Skeletal muscle tissue (tissue), 4 donors: Measurements from ENCODE around the gene MEIS1. TPM values are rescaled to one million over a fixed set of nuclear protein-coding genes. Genes with fewer than 3 reads are reported as not detected.

ENCODE experiments used
- H3K27ac ChIP-seq: one replicate; pipeline ENCODE4 v1.7.0; 2013; ENCODE audit warnings: mild to moderate bottlenecking, low read depth, low read length, inconsistent platforms
- H3K27me3 ChIP-seq, 3 donors: one replicate each; pipeline ENCODE4 v1.7.0; 2013; ENCODE audit warnings: low read length in 3 of 3; ENCODE audit not compliant: control insufficient read depth in 3 of 3, insufficient read depth in 3 of 3
- H3K36me3 ChIP-seq, 3 donors: one replicate each; pipeline ENCODE4 v1.7.0; 2013; ENCODE audit warnings: low read length in 3 of 3; ENCODE audit not compliant: control insufficient read depth in 3 of 3, insufficient read depth in 3 of 3
- H3K4me1 ChIP-seq, 3 donors: one replicate each; pipeline ENCODE4 v1.7.0; 2013; ENCODE audit warnings: low read length in 3 of 3, mild to moderate bottlenecking in 3 of 3; ENCODE audit not compliant: control insufficient read depth in 3 of 3, insufficient read depth in 3 of 3
- H3K4me3 ChIP-seq, 3 donors: one replicate each; pipeline ENCODE4 v1.7.0; 2013; ENCODE audit warnings: low read length in 3 of 3
- H3K9ac ChIP-seq, 3 donors: one replicate each; pipeline ENCODE4 v1.7.0; 2013; ENCODE audit warnings: low read length in 3 of 3, mild to moderate bottlenecking in 3 of 3, moderate library complexity in 2 of 3, low read depth in 1 of 3
- H3K9me3 ChIP-seq, 3 donors: one replicate each; pipeline ENCODE4 v1.7.0; 2013; ENCODE audit warnings: low read length in 3 of 3; ENCODE audit not compliant: control insufficient read depth in 3 of 3
- total RNA-seq: library from RNA; depleted of rRNA; stranded (reverse); fragments of >200 nt; gene quantifications from one replicate; pipeline ENCODE4 v1.2.3, GENCODE V29; 2014
- donor health status: Osteomylitis.

The MEIS1 gene
- total RNA-seq, 1 donor from 2014 or later, result 13.6 TPM

DNA sequence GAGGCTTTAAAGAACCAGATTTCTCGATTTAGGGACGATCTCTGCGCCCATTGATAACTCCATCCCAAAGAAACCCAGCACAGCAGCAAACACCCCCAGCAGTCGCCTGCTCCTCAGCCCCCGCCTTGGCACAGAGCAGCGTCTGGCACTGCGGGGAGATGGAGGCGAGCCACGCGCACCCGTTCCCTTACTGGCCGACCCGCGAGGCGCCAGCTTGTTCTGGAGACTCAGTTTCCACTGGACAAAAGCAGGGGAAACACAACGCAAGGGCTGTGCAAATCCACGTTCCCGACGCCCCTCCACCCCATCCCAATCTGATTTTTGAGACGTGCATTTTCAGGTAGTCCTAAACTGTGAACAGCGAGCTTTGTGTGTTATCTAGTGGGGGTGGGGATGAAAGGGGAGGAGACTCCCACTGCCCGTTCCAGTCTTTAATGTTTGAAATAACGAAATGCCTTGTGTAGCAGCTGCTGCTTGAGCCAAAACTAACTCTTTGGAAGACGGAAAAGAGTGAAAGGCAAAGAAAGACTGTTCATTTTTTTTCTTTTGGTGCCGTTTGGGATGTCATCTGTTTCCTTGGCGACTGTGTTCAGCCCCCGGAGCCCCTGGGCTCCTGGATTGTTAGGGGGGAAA lies 143.2 kb downstream of the MEIS1 start:
- Histone ChIP-seq H3K9me3 (no peaks in the 10 kb centered on the region), H3K9ac (no peak overlapping the region), H3K27ac (no peak overlapping the region), H3K27me3 (peaks cover 79 to 93% (median 88%) of the 10 kb centered on the region in 3 donors), H3K4me3 (no peak overlapping the region), H3K36me3 (no peaks in the 10 kb centered on the region), H3K4me1 (peaks cover 20 to 28% (median 22%) of the 10 kb centered on the region in 3 donors)

DNA sequence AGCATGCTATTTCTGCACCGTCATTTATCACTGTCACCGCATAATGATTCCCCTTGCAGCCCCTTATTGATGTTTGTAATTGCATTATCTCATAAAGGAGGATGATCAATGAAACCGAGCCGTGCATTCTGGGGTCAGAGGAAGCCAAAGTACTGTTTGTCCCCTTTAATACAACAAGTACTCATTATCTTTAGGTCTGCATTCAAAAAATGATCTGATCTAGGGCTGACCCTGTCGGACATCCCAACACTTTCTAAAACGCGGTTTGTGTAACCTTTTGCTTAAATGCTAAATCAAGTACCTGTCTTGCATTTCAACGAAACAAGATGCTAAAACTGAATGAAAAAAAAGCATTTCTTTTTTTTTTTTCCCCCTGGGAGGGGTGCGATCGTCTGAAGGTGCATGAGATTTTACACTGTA lies 143.8 kb downstream of the MEIS1 start:
- no peaks in the 10 kb centered on the region for H3K36me3 ChIP-seq
- peaks cover 81 to 94% (median 88%) of the 10 kb centered on the region in 3 donors for H3K27me3 ChIP-seq

DNA sequence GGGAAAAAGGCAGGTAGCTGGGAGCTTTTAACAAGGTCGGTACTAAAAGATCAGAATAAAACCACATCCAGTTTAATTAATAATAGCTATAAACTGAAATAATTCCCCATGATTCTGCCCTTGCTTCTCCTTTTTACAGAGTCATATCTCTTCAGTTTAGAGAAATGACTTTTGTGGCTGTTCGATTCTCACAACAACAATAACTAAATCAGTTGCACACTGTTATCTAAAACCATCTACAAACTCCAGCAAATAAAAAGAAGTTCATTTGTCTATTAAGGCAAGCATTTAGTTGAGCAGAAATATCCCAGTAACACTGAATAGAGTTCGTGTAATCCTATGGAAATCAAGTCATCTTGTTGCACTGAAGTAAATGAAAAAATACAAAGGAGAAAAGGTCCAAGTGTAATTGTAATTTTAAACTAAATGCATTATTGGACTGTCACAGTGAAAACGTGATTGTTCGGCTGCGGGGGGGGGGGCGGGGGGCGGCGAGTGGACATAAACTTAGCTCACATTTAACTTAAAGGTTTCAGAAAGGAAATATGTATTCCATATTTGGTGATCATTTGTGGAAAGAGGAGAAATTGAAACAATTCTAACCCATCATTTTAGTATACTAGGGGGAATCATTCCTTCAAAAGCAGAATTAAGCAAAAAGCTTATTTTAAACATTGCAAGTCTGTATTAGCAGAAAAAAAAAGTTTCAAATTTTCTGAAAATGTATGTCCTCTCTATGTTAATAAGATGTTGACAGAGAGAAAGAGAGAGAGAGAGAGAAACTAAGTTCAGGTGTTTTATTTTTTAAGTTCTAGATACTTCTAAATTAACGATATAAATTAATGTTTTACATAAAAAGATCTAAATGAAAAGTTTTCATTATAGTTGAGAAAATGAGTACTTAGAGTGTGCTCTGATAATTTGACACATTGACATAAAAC lies 144.5 kb downstream of the MEIS1 start:
- no peaks in the 10 kb centered on the region for H3K9me3 ChIP-seq
- no peak overlapping the region for H3K9ac ChIP-seq
- peaks cover 82 to 96% (median 89%) of the 10 kb centered on the region in 3 donors for H3K27me3 ChIP-seq
- no peak overlapping the region for H3K4me3 ChIP-seq
- H3K36me3 ChIP-seq, result no peaks in the 10 kb centered on the region
- H3K27ac ChIP-seq, result no peak overlapping the region
- H3K4me1 ChIP-seq, result peaks cover 20 to 28% (median 22%) of the 10 kb centered on the region in 3 donors

More for the DNA sequence above, 143.8 kb downstream of the MEIS1 start:
- Histone ChIP-seq H3K4me1 (peaks cover 20 to 28% (median 22%) of the 10 kb centered on the region in 3 donors), H3K27ac (no peak overlapping the region), H3K9me3 (no peaks in the 10 kb centered on the region), H3K9ac (no peak overlapping the region), H3K4me3 (no peak overlapping the region)

DNA sequence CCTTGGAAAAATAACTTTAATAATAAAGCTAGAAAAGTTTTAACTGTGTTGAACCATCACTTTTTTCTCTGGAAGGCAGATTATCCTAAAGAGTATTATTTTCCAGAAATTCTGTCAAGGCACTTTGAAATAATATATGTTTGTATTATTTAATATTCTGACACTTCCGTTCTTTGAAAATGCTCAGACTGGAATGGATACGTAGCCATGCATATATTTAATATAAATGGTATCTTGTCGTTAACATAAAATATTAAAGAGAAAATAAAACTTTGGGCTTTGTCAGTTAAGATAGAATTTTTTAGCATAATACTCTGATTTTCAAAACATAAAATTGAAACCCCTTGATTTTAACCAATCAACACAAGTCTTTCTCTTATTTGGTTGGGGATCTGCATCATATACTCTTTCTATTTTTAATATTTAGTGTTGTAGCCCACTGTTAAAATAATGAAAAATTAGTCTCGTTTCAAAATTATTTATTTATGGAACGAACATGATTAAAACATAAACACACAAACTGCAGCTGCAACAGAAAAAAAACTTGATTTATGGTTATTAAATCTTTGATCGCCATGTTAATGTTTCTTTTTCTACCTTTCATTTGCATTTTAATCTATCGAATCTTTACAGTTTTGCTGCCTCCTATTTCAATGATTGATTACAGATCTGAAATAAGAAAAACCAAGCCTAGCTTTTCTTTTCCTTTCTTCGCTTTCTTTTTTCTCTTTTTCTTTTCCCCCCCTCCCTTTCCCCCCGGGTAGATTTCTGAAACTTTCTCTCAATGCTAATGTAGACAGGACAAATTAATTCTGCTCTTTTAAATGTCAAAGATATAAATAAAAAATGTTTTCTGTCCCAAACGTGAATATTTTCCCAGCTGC lies 145.5 kb downstream of the MEIS1 start:
- H3K4me1 ChIP-seq, result peaks cover 20 to 28% (median 20%) of the 10 kb centered on the region in 3 donors
- peaks cover 77 to 88% (median 88%) of the 10 kb centered on the region in 3 donors for H3K27me3 ChIP-seq
- no peak overlapping the region for H3K9ac ChIP-seq
- H3K36me3 ChIP-seq, result no peaks in the 10 kb centered on the region
- H3K9me3 ChIP-seq, result no peaks in the 10 kb centered on the region
- H3K4me3 ChIP-seq, result no peak overlapping the region
- H3K27ac ChIP-seq, result no peak overlapping the region

DNA sequence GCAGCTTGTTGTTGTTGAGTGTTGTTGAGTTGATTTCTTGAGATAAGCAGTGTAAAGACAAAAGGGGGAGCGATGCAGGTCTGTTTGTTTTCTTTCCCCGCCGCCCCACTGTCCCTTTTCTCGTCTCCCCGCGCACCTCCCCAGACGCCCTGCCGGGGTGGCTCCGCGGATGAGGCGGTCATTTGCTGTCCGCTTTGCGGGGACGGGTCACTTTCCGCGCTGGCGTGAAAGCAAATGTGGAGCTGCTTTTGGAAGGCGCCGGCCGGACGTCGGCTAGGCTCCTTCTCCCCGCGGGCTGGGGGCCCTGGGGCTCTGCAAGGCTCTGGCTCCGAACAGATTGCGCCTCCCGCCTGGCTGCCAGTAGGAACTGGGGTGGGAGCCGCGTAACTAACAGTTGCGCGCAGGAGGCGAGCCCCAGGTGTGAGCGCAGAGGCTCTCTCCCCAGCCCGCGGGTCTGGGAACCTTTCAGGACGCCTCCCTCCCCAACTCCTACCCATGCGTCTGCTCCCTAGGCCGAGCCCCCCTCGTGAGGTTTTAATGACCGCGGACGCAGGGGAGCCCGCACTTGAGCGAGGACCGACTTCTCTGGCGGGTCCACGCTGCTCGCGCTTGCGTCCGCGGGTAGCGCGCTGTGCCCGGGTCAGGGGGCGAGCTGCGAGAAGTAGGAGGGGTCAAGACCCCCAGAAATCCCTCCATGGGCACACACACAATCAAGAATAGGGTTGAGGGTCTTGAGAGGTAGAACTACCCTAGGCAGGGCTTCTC lies 146.6 kb downstream of the MEIS1 start:
- Histone ChIP-seq H3K9me3 (no peaks in the 10 kb centered on the region), H3K4me1 (peaks cover 10 to 23% (median 15%) of the 10 kb centered on the region in 3 donors), H3K4me3 (no peak overlapping the region), H3K9ac (no peak overlapping the region), H3K36me3 (no peaks in the 10 kb centered on the region), H3K27ac (no peak overlapping the region), H3K27me3 (peaks cover 77 to 84% (median 84%) of the 10 kb centered on the region in 3 donors)

DNA sequence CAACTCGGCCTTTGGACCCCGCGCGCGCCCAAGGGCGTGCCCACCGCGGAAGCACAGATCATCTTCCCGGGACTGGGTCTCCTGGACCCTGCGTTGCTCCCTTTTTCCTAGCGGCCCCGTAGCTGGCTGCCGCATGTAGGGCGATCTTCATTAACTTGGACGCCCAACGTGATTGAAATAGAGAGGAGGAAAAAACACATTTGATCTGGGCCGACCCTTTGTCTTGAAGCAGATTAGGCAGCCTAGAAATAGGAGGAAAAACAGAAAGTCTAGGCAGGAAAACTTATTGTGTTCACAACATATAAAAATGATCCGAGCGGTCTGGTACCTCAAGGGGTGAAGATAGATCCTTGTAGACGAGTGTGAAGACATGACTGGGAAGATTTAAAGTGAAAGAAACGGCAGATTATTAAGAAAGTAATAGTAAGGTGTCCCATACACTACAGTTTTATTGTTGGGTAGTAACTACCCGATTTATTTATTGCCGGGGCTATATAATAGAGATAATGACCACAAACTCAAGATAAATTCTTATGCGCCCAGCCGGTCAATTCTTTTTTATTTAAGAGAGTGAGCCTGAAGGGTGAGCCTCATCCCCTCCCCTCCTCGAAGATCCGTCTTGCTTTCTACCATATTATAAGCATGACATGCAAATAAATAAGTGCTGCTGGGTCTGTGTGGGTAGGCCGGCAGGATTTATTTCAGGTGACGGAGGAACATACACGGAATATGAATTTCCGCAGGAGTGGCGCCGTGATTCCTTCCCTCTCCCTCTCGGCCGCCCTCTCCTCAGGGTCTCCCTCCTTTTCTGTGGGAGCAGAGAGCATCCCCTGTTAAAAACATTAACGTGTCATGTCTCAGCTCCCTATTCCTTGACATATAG lies 147.4 kb downstream of the MEIS1 start:
- Histone ChIP-seq H3K9ac (no peak overlapping the region), H3K27ac (no peak overlapping the region), H3K9me3 (no peaks in the 10 kb centered on the region), H3K36me3 (no peaks in the 10 kb centered on the region), H3K27me3 (peaks cover 69 to 83% (median 79%) of the 10 kb centered on the region in 3 donors), H3K4me1 (peaks cover 2 to 15% (median 6%) of the 10 kb centered on the region in 3 donors), H3K4me3 (no peak overlapping the region)

DNA sequence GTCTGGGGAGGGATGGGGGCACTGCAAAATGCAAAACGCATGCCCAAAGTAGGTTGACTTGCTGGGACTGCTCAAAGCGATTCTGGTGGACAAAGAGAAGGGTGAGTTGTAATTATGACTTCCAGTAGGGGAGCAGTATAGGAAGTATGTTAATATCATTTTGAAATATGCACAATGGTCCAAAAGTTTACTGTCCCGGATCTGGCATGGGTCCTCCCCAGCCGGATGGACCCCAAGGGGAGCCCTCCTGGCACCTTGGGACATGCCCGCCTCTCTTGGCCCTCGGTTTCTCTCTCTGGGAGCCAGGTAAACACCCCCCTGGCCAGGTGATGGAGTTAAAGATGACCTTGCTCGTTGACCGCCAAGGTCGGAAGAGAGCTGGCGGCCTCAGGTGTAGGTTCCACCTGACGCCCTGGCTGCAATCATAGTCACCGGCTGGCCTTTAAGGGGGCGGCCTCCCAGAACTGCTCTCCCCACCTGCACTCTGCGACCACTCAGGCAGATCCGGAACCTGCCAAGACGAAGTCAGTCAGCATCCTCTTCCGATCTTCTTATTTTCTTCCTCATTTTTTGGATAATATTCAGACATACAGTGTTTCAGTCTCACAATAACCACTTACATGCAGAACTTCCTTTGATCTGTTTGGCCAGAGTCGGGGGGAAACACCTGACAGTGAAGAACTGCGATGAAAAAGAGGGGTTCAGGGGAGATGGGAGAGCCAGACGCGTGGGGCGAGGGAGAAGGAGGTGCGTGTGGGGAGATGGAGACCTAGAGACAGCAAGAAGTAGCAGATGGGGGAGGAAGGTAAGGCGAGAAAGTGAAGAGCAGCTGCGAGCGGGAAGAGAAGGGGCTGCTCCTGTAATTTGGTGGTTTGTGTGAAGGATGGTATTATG lies 148.3 kb downstream of the MEIS1 start:
- H3K27ac ChIP-seq, result no peak overlapping the region
- H3K27me3 ChIP-seq, result peaks cover 60 to 76% (median 72%) of the 10 kb centered on the region in 3 donors
- H3K9me3 ChIP-seq, result no peaks in the 10 kb centered on the region
- H3K4me3 ChIP-seq, result no peak overlapping the region
- H3K9ac ChIP-seq, result no peak overlapping the region
- no peaks in the 10 kb centered on the region for H3K36me3 ChIP-seq
- H3K4me1 ChIP-seq, result peaks cover 0 to 8% (median 4%) of the 10 kb centered on the region in 3 donors

DNA sequence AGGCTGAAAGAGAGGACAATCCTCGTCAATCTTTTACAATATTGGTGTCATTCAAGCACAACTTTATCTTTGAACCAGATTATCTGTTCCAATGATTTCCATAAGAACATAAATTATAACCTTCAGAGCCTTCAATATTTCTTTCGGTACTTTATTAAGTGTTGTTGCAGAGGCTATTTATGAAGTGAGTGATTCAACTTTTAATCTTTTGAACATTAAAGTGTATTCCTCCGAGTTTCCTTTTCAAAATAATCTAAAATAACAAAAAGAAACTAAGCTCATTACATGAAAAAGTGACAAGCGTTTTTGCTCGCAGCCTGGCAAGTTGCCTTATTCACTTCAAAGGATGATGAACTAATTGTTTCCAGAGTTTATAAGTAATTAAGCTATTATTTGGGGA lies 149.0 kb downstream of the MEIS1 start:
- H3K9me3 ChIP-seq, result no peaks in the 10 kb centered on the region
- H3K4me1 ChIP-seq, result peaks cover 0 to 8% (median 4%) of the 10 kb centered on the region in 3 donors
- no peak overlapping the region for H3K9ac ChIP-seq
- H3K36me3 ChIP-seq, result no peaks in the 10 kb centered on the region
- no peak overlapping the region for H3K4me3 ChIP-seq
- peaks cover 54 to 70% (median 65%) of the 10 kb centered on the region in 3 donors for H3K27me3 ChIP-seq
- H3K27ac ChIP-seq, result no peak overlapping the region
